ENCODE results near the gene TRAPPC12. TPM values are rescaled to one million over a fixed set of nuclear protein-coding genes. Genes with fewer than 3 reads are reported as not detected.

Gene TRAPPC12
- total RNA-seq, 1 experiment from 2014 or later: 85.0 TPM

GRCh38 chr2:3481736-3482362, 102.4 kb downstream of the TRAPPC12 start:
- no peak for TF ChIP-seq CTCF (IDR thresholded peaks at IDR 0.05; ENCODE audit: insufficient read depth in 1 of 2, low read depth in 1 of 2, low read length in 1 of 2, severe bottlenecking in 1 of 2, unreplicated experiment in 1 of 2)
- no TSS peak for BruUV-seq (replicated peaks)
- H3K27me3 Mint-ChIP-seq (ENCODE audit: insufficient read depth, unreplicated experiment): no peaks in the 10 kb centered on the region
- intact Hi-C loops (cut with micrococcal nuclease; ENCODE audit: unreplicated experiment): no loop called here
- no peak overlapping the region for H3K27ac Mint-ChIP-seq (ENCODE audit: unreplicated experiment)
- ChIA-PET POLR2A (no interaction called here), CTCF (interaction anchor here (0.7 kb wide), 1 partner anchor 563 kb away, joined by 3 read pairs; no protein-coding TSS in a partner anchor)
- no peak overlapping the region; the same call in 1 of the 2 replicates for H3K4me3 ChIP-seq (ENCODE audit: low read depth, low read length)
- peaks cover 34% of the 10 kb centered on the region for H3K36me3 Mint-ChIP-seq (ENCODE audit: insufficient read depth, unreplicated experiment)
- H3K4me1 ChIP-seq: peaks cover 12% of the 10 kb centered on the region
- H3K9me3 Mint-ChIP-seq (ENCODE audit: unreplicated experiment): no peaks in the 10 kb centered on the region
- 0 out of 2 replicates have a peak, but pooled peaks cover 1% of the 10 kb centered on the region for H3K36me3 ChIP-seq (ENCODE audit: control insufficient read depth, insufficient read depth, low read length)
- DNase-seq: no peak
- peak overlapping the region; percentile 54 for H3K4me3 Mint-ChIP-seq (ENCODE audit: unreplicated experiment)
- no peaks in the 10 kb centered on the region for H3K27me3 ChIP-seq (replicated peaks; ENCODE audit: control insufficient read depth, insufficient read depth, low read length)
- H3K9me3 ChIP-seq: no peaks in the 10 kb centered on the region
- H3K4me1 Mint-ChIP-seq (ENCODE audit: low read depth, unreplicated experiment): peaks cover 10% of the 10 kb centered on the region

DNA sequence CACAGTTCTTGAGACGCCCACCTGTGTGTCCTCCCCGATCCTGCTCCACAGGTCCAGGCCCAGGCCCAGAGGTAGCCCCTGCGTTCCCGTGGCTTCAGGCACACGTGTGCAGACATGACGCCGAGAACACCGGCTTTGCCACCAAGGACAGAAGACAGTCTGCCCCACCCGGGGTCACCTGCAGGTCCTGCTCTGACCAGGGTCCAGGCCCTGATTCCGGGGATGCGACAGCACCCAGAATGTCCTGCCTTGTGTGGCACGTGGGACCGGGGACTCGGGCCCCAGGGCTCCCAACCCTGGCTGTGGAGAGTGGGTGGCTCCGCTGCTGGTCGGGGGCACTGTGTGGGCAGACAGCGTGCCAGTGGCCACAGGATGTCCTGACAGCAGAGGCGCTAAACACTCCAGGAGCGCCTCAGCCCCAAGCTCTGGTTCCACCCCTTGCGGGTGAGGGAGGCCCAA, 102.9 kb downstream of the TRAPPC12 start:
- CTCF ChIA-PET: no interaction called here
- POLR2A ChIA-PET: interaction anchor here (1.0 kb wide), 2 partner anchors 36 to 93 kb away, joined by 3 read pairs; no protein-coding TSS in a partner anchor
- Mint-ChIP-seq H3K9me3 (ENCODE audit: unreplicated experiment) (no peaks in the 10 kb centered on the region), H3K4me3 (ENCODE audit: unreplicated experiment) (peak overlapping the region; percentile 77), H3K27me3 (ENCODE audit: insufficient read depth, unreplicated experiment) (no peaks in the 10 kb centered on the region), H3K27ac (ENCODE audit: unreplicated experiment) (no peak overlapping the region), H3K36me3 (ENCODE audit: insufficient read depth, unreplicated experiment) (peaks cover 34% of the 10 kb centered on the region), H3K4me1 (ENCODE audit: low read depth, unreplicated experiment) (peaks cover 10% of the 10 kb centered on the region)
- BruUV-seq (replicated peaks): no TSS peak
- TF ChIP-seq CTCF (IDR thresholded peaks at IDR 0.05; ENCODE audit: insufficient read depth in 1 of 2, low read depth in 1 of 2, low read length in 1 of 2, severe bottlenecking in 1 of 2, unreplicated experiment in 1 of 2): no peak
- 0 out of 2 replicates have a peak, but pooled peaks cover 1% of the 10 kb centered on the region for H3K36me3 ChIP-seq (ENCODE audit: control insufficient read depth, insufficient read depth, low read length)
- H3K4me1 ChIP-seq: peaks cover 12% of the 10 kb centered on the region
- no peaks in the 10 kb centered on the region for H3K27me3 ChIP-seq (replicated peaks; ENCODE audit: control insufficient read depth, insufficient read depth, low read length)
- intact Hi-C loops (cut with micrococcal nuclease; ENCODE audit: unreplicated experiment): no loop called here
- peak overlapping the region; percentile 42 for H3K4me3 ChIP-seq (ENCODE audit: low read depth, low read length)
- no peak for DNase-seq
- no peaks in the 10 kb centered on the region for H3K9me3 ChIP-seq

- H3K4me3 Mint-ChIP-seq (ENCODE audit: unreplicated experiment): peak overlapping the region; percentile 77
- TF ChIP-seq CTCF (IDR thresholded peaks at IDR 0.05; ENCODE audit: insufficient read depth in 1 of 2, low read depth in 1 of 2, low read length in 1 of 2, severe bottlenecking in 1 of 2, unreplicated experiment in 1 of 2): no peak
- peaks cover 27% of the 10 kb centered on the region for H3K36me3 Mint-ChIP-seq (ENCODE audit: insufficient read depth, unreplicated experiment)
- Histone ChIP-seq H3K36me3 (ENCODE audit: control insufficient read depth, insufficient read depth, low read length) (0 out of 2 replicates have a peak, but pooled peaks cover 1% of the 10 kb centered on the region), H3K4me1 (peaks cover 12% of the 10 kb centered on the region), H3K4me3 (ENCODE audit: low read depth, low read length) (peak overlapping the region; percentile 42), H3K27me3 (replicated peaks; ENCODE audit: control insufficient read depth, insufficient read depth, low read length) (no peaks in the 10 kb centered on the region), H3K9me3 (no peaks in the 10 kb centered on the region)
- intact Hi-C loops (cut with micrococcal nuclease; ENCODE audit: unreplicated experiment): loop anchor here (1.0 kb wide), 4 partner anchors 36 to 168 kb away; partner anchors contain the start of genes ADI1 and RNASEH1
- ChIA-PET POLR2A (interaction anchor here (1.0 kb wide), 2 partner anchors 35 to 92 kb away, joined by 3 read pairs; no protein-coding TSS in a partner anchor), CTCF (no interaction called here)
- no peaks in the 10 kb centered on the region for H3K27me3 Mint-ChIP-seq (ENCODE audit: insufficient read depth, unreplicated experiment)
- H3K4me1 Mint-ChIP-seq (ENCODE audit: low read depth, unreplicated experiment): peaks cover 10% of the 10 kb centered on the region
- no peaks in the 10 kb centered on the region for H3K9me3 Mint-ChIP-seq (ENCODE audit: unreplicated experiment)
- BruUV-seq (replicated peaks): no TSS peak
- H3K27ac Mint-ChIP-seq (ENCODE audit: unreplicated experiment): peak overlapping the region; percentile 93
- DNase-seq: peak; percentile 98 to 99
Measured at GRCh38 chr2:3483227-3483985, 103.9 kb downstream of the TRAPPC12 start.

Data from Caco-2 (cell line).